OCI-LY7 (cell line): ENCODE results near the gene GNB5.

Source experiments
- CTCF ChIP-seq: fragments of 200-600 bp; sonication (generic); conservative IDR thresholded peaks from 2 replicates; pipeline ENCODE4 v1.5.1; 2014; ENCODE audit warnings: mild to moderate bottlenecking, antibody characterized with exemption, low read length, moderate library complexity, mixed read lengths
- EZH2phosphoT487 ChIP-seq: fragments of 200-600 bp; sonication (generic); IDR thresholded peaks from 2 replicates; pipeline ENCODE4 v1.6.1; 2018; ENCODE audit warnings: low read depth, borderline replicate concordance, mild to moderate bottlenecking, mixed run types, antibody characterized with exemption, low read length, moderate library complexity, mixed read lengths

GRCh38 chr15:52113235-52113634, 78.0 kb downstream of the GNB5 start:
- TF ChIP-seq CTCF (no peak), EZH2phosphoT487 (no peak)
